T-helper 1 cell treated with Interleukin-12 subunit alpha and Interleukin-12 subunit beta and Interleukin-4 antibody, amounts not matched to agents 30 μg/mL and 1 μg/mL, for 36 hours (primary cell): ENCODE data around the gene MMP7.
"Not testable (repeated sequence)": the region's sequence is repeated elsewhere in the genome, so short reads cannot be mapped to it uniquely, and the experiment has no call there.

Experiments
- H3K27ac Mint-ChIP-seq: one replicate; pipeline ENCODE4 v1.8.0; 2021; ENCODE audit warnings: mild to moderate bottlenecking, mixed read lengths
- H3K27me3 Mint-ChIP-seq: one replicate; pipeline ENCODE4 v1.8.0; 2021; ENCODE audit warnings: low read depth, mixed read lengths
- H3K36me3 Mint-ChIP-seq: one replicate; pipeline ENCODE4 v1.8.0; 2021; ENCODE audit warnings: low read depth, mixed read lengths
- H3K4me1 Mint-ChIP-seq: one replicate; pipeline ENCODE4 v1.8.0; 2021; ENCODE audit warnings: low read depth, mixed read lengths
- H3K4me3 Mint-ChIP-seq: one replicate; pipeline ENCODE4 v1.8.0; 2021; ENCODE audit warnings: mild to moderate bottlenecking, moderate library complexity, mixed read lengths
- H3K9me3 Mint-ChIP-seq: one replicate; pipeline ENCODE4 v1.8.0; 2021; ENCODE audit warnings: mixed read lengths

Gene MMP7

GRCh38 chr11:102522312-102523188, 8.0 kb downstream of the MMP7 start:
- H3K27ac Mint-ChIP-seq: no peak overlapping the region

GRCh38 chr11:102521121-102521520, 9.4 kb downstream of the MMP7 start:
- Mint-ChIP-seq H3K9me3 (no peaks in the 10 kb centered on the region), H3K4me3 (no peak overlapping the region), H3K27ac (no peak overlapping the region), H3K27me3 (peaks cover 12% of the 10 kb centered on the region), H3K36me3 (no peaks in the 10 kb centered on the region), H3K4me1 (peaks cover 3% of the 10 kb centered on the region)

More at GRCh38 chr11:102522312-102523188, 8.0 kb downstream of the MMP7 start:
- H3K9me3 Mint-ChIP-seq: no peaks in the 10 kb centered on the region
- H3K36me3 Mint-ChIP-seq: no peaks in the 10 kb centered on the region
- no peak overlapping the region for H3K4me3 Mint-ChIP-seq
- peaks cover 3% of the 10 kb centered on the region for H3K4me1 Mint-ChIP-seq
- H3K27me3 Mint-ChIP-seq: peaks cover 12% of the 10 kb centered on the region

GRCh38 chr11:102520514-102520913, 10.0 kb downstream of the MMP7 start:
- no peaks in the 10 kb centered on the region for H3K9me3 Mint-ChIP-seq
- no peak overlapping the region for H3K27ac Mint-ChIP-seq
- peaks cover 12% of the 10 kb centered on the region for H3K27me3 Mint-ChIP-seq
- H3K36me3 Mint-ChIP-seq: no peaks in the 10 kb centered on the region
- H3K4me3 Mint-ChIP-seq: no peak overlapping the region
- H3K4me1 Mint-ChIP-seq: peaks cover 3% of the 10 kb centered on the region

GRCh38 chr11:102518296-102519094, 12.1 kb downstream of the MMP7 start:
- Mint-ChIP-seq H3K4me1 (peaks cover 3% of the 10 kb centered on the region), H3K4me3 (no peak overlapping the region), H3K36me3 (no peaks in the 10 kb centered on the region), H3K9me3 (no peaks in the 10 kb centered on the region), H3K27ac (no peak overlapping the region), H3K27me3 (peaks cover 12% of the 10 kb centered on the region)

- H3K27me3 Mint-ChIP-seq: peaks cover 11% of the 10 kb centered on the region
- H3K4me3 Mint-ChIP-seq: no peak overlapping the region
- H3K27ac Mint-ChIP-seq: no peak overlapping the region
- peaks cover 3% of the 10 kb centered on the region for H3K4me1 Mint-ChIP-seq
- no peaks in the 10 kb centered on the region for H3K9me3 Mint-ChIP-seq
- H3K36me3 Mint-ChIP-seq: no peaks in the 10 kb centered on the region
Observed at GRCh38 chr11:102517670-102518069, 12.9 kb downstream of the MMP7 start.

GRCh38 chr11:102516179-102516578, 14.4 kb downstream of the MMP7 start:
- Mint-ChIP-seq H3K9me3 (no peaks in the 10 kb centered on the region), H3K27me3 (peaks cover 5% of the 10 kb centered on the region), H3K4me3 (no peak overlapping the region), H3K36me3 (no peaks in the 10 kb centered on the region), H3K27ac (no peak overlapping the region), H3K4me1 (no peaks in the 10 kb centered on the region)

GRCh38 chr11:102513869-102514268, 16.7 kb downstream of the MMP7 start:
- Mint-ChIP-seq H3K27ac (no peak overlapping the region), H3K27me3 (no peaks in the 10 kb centered on the region), H3K36me3 (no peaks in the 10 kb centered on the region), H3K4me3 (no peak overlapping the region), H3K9me3 (no peaks in the 10 kb centered on the region), H3K4me1 (no peaks in the 10 kb centered on the region)

- no peak overlapping the region for H3K4me3 Mint-ChIP-seq
- H3K36me3 Mint-ChIP-seq: no peaks in the 10 kb centered on the region
- H3K4me1 Mint-ChIP-seq: no peaks in the 10 kb centered on the region
- H3K27me3 Mint-ChIP-seq: peaks cover 4% of the 10 kb centered on the region
- no peaks in the 10 kb centered on the region for H3K9me3 Mint-ChIP-seq
- H3K27ac Mint-ChIP-seq: no peak overlapping the region
Observed at GRCh38 chr11:102510439-102511135, 20.0 kb downstream of the MMP7 start.

GRCh38 chr11:102502831-102503230, 27.7 kb downstream of the MMP7 start:
- H3K4me3 Mint-ChIP-seq: not testable (repeated sequence)

GRCh38 chr11:102500829-102501228, 29.7 kb downstream of the MMP7 start:
- no peak overlapping the region for H3K4me3 Mint-ChIP-seq
- H3K9me3 Mint-ChIP-seq: no peaks in the 10 kb centered on the region
- peaks cover under 1% of the 10 kb centered on the region for H3K4me1 Mint-ChIP-seq
- H3K27ac Mint-ChIP-seq: no peak overlapping the region
- peaks cover 34% of the 10 kb centered on the region for H3K27me3 Mint-ChIP-seq
- no peaks in the 10 kb centered on the region for H3K36me3 Mint-ChIP-seq

More at GRCh38 chr11:102502831-102503230, 27.7 kb downstream of the MMP7 start:
- H3K36me3 Mint-ChIP-seq, H3K4me1 Mint-ChIP-seq, H3K9me3 Mint-ChIP-seq, H3K27ac Mint-ChIP-seq: not testable (repeated sequence)
- H3K27me3 Mint-ChIP-seq: peaks cover 35% of the 10 kb centered on the region

- Mint-ChIP-seq H3K4me3 (no peak overlapping the region), H3K27ac (no peak overlapping the region), H3K4me1 (peaks cover 9% of the 10 kb centered on the region), H3K9me3 (no peaks in the 10 kb centered on the region), H3K36me3 (no peaks in the 10 kb centered on the region), H3K27me3 (peaks cover 31% of the 10 kb centered on the region)
Observed at GRCh38 chr11:102499931-102500330, 30.6 kb downstream of the MMP7 start.

- peaks cover 31% of the 10 kb centered on the region for H3K27me3 Mint-ChIP-seq
Observed at GRCh38 chr11:102499151-102499550, 31.4 kb downstream of the MMP7 start.

GRCh38 chr11:102497061-102497460, 33.5 kb downstream of the MMP7 start:
- H3K27me3 Mint-ChIP-seq: peaks cover 19% of the 10 kb centered on the region

More at GRCh38 chr11:102499151-102499550, 31.4 kb downstream of the MMP7 start:
- Mint-ChIP-seq H3K27ac (no peak overlapping the region), H3K36me3 (no peaks in the 10 kb centered on the region), H3K4me1 (peaks cover 11% of the 10 kb centered on the region), H3K9me3 (no peaks in the 10 kb centered on the region), H3K4me3 (no peak overlapping the region)

More at GRCh38 chr11:102497061-102497460, 33.5 kb downstream of the MMP7 start:
- Mint-ChIP-seq H3K36me3 (no peaks in the 10 kb centered on the region), H3K27ac (no peak overlapping the region), H3K4me3 (no peak overlapping the region), H3K4me1 (peaks cover 18% of the 10 kb centered on the region), H3K9me3 (no peaks in the 10 kb centered on the region)
